K562 (cell line): ENCODE results near the gene FAM200A. TPM values are rescaled to one million over a fixed set of nuclear protein-coding genes. Genes with fewer than 3 reads are reported as not detected.

ENCODE experiments used
- MIER1 ChIP-seq: fragments of 450-650 bp; IDR thresholded peaks from 2 replicates; pipeline ENCODE4 v1.6.1; 2016; ENCODE audit warnings: antibody characterized with exemption, mild to moderate bottlenecking, low read depth
- SP1 ChIP-seq: sonication (generic); formaldehyde crosslinking; IDR thresholded peaks from 2 replicates; pipeline ENCODE4 v1.8.1; 2022; ENCODE audit warnings: mild to moderate bottlenecking, missing genetic modification reagents
- TAL1 ChIP-seq: fragments of 450-650 bp; IDR thresholded peaks from 2 replicates; pipeline ENCODE4 v1.6.1; 2016; ENCODE audit warnings: mild to moderate bottlenecking
- TSC22D4 ChIP-seq: fragments of 450-650 bp; IDR thresholded peaks from 2 replicates; pipeline ENCODE4 v1.6.1; 2016; ENCODE audit warnings: missing genetic modification characterization, missing biosample characterization, control low read depth
- ZNF436 ChIP-seq: fragments of 250-450, 450-650 bp; sonication (Bioruptor Pico); formaldehyde crosslinking; IDR thresholded peaks from 2 replicates; pipeline ENCODE4 v1.7.0; 2020; ENCODE audit warnings: mild to moderate bottlenecking
- polyA plus RNA-seq, 8 experiments: library from polyadenylated mRNA; depleted of rRNA in 4 of 8; stranded (reverse) in 5 of 8; unstranded in 3 of 8; fragments of >200 nt; fragmentation: Nextera tagmentation in 2 of 8; fragmentation: Illumina TruSeq in 1 of 8; extraction: Ambion mirVana in 2 of 8; extraction: Trizol in 1 of 8; gene quantifications; 2 replicates each; pipeline versions ENCODE4 v1.2.1 to v1.2.3, GENCODE V29; 2011 to 2014; ENCODE audit warnings: inconsistent platforms in 1 of 8, missing spikeins in 1 of 8
- total RNA-seq, 7 experiments: library from RNA; depleted of rRNA in 6 of 7; stranded (reverse); fragments of >200 nt in 6 of 7; fragmentation: Illumina TruSeq in 2 of 7; extraction: Trizol in 2 of 7; gene quantifications; 2 replicates each; pipeline versions ENCODE4 v1.2.1 to v1.2.3, GENCODE V29; 2011 to 2021; ENCODE audit warnings: low replicate concordance in 1 of 7
- TF ChIP-seq, protein P1 (sequence below): fragments of 450-650 bp; IDR thresholded peaks from 2 replicates; pipeline ENCODE4 v1.6.1; 2016; ENCODE audit warnings: mild to moderate bottlenecking, moderate library complexity
- TF ChIP-seq, protein P2 (sequence below): sonication (generic); formaldehyde crosslinking; IDR thresholded peaks from 2 replicates; pipeline ENCODE4 v1.8.0; 2022; ENCODE audit warnings: mild to moderate bottlenecking, missing genetic modification reagents
- TF ChIP-seq, protein P3 (sequence below): fragments of 250-450 bp; sonication (Bioruptor Pico); IDR thresholded peaks from 2 replicates; pipeline ENCODE4 v1.4.0; 2020; ENCODE audit warnings: borderline replicate concordance

FAM200A gene
- total and polyA plus RNA-seq, 9 of the 15 experiments (the other 6 are each of a cell fraction or from before 2014, with no cell fraction given), result 3.3 to 11.2 (median 8.3) TPM

DNA sequence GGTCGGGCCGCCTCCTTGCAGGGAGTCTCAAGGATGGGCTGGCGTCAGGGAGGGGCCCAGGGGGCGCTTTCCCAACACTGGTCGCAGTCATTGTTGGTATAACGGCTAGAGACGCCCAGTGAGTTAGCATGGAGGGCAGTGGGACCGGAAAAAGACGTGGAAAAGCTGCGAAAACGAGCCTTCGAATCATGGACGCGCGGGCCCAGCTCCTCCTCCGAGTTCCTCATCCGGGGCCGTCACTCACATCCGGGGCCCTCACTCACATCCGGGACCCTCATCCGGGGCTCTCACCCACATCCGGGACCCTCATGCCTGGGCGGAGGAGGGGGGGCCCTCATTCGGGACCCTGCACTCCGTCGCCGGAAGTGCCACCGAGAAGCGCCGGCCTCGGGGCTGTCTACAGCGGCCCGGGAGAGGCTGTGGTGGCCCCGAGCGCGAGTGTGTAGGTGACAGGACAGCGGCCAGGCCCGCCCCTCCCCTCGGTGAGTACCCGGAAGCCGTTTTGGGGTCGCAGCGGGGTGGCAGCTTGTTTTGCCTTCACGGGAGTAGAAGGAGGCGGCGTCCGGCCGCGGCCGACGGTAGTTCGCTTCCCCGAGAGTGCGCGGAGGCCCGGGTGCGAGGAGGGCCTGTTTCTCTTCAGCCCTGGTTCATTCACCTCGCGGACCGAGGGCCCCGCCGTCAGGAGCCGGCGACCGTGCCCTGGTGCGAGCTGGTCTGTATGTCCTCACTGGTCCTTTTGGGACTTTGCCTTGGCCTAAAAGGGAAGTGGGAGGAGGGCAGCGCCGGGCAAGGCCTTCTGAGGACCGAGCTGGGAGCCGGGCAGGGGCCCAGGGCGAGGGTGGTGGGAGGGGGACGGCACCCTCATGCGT, 6.6 kb upstream of the FAM200A start, which contains the start of gene ZNF655 (continued):
- TF ChIP-seq, protein P1, sequence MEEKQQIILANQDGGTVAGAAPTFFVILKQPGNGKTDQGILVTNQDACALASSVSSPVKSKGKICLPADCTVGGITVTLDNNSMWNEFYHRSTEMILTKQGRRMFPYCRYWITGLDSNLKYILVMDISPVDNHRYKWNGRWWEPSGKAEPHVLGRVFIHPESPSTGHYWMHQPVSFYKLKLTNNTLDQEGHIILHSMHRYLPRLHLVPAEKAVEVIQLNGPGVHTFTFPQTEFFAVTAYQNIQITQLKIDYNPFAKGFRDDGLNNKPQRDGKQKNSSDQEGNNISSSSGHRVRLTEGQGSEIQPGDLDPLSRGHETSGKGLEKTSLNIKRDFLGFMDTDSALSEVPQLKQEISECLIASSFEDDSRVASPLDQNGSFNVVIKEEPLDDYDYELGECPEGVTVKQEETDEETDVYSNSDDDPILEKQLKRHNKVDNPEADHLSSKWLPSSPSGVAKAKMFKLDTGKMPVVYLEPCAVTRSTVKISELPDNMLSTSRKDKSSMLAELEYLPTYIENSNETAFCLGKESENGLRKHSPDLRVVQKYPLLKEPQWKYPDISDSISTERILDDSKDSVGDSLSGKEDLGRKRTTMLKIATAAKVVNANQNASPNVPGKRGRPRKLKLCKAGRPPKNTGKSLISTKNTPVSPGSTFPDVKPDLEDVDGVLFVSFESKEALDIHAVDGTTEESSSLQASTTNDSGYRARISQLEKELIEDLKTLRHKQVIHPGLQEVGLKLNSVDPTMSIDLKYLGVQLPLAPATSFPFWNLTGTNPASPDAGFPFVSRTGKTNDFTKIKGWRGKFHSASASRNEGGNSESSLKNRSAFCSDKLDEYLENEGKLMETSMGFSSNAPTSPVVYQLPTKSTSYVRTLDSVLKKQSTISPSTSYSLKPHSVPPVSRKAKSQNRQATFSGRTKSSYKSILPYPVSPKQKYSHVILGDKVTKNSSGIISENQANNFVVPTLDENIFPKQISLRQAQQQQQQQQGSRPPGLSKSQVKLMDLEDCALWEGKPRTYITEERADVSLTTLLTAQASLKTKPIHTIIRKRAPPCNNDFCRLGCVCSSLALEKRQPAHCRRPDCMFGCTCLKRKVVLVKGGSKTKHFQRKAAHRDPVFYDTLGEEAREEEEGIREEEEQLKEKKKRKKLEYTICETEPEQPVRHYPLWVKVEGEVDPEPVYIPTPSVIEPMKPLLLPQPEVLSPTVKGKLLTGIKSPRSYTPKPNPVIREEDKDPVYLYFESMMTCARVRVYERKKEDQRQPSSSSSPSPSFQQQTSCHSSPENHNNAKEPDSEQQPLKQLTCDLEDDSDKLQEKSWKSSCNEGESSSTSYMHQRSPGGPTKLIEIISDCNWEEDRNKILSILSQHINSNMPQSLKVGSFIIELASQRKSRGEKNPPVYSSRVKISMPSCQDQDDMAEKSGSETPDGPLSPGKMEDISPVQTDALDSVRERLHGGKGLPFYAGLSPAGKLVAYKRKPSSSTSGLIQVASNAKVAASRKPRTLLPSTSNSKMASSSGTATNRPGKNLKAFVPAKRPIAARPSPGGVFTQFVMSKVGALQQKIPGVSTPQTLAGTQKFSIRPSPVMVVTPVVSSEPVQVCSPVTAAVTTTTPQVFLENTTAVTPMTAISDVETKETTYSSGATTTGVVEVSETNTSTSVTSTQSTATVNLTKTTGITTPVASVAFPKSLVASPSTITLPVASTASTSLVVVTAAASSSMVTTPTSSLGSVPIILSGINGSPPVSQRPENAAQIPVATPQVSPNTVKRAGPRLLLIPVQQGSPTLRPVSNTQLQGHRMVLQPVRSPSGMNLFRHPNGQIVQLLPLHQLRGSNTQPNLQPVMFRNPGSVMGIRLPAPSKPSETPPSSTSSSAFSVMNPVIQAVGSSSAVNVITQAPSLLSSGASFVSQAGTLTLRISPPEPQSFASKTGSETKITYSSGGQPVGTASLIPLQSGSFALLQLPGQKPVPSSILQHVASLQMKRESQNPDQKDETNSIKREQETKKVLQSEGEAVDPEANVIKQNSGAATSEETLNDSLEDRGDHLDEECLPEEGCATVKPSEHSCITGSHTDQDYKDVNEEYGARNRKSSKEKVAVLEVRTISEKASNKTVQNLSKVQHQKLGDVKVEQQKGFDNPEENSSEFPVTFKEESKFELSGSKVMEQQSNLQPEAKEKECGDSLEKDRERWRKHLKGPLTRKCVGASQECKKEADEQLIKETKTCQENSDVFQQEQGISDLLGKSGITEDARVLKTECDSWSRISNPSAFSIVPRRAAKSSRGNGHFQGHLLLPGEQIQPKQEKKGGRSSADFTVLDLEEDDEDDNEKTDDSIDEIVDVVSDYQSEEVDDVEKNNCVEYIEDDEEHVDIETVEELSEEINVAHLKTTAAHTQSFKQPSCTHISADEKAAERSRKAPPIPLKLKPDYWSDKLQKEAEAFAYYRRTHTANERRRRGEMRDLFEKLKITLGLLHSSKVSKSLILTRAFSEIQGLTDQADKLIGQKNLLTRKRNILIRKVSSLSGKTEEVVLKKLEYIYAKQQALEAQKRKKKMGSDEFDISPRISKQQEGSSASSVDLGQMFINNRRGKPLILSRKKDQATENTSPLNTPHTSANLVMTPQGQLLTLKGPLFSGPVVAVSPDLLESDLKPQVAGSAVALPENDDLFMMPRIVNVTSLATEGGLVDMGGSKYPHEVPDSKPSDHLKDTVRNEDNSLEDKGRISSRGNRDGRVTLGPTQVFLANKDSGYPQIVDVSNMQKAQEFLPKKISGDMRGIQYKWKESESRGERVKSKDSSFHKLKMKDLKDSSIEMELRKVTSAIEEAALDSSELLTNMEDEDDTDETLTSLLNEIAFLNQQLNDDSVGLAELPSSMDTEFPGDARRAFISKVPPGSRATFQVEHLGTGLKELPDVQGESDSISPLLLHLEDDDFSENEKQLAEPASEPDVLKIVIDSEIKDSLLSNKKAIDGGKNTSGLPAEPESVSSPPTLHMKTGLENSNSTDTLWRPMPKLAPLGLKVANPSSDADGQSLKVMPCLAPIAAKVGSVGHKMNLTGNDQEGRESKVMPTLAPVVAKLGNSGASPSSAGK, result peak; percentile 86
- TF ChIP-seq TAL1 (no peak), SP1 (0 out of 2 replicates have a peak, but pooled peaks have one; percentile 30), ZNF436 (CRISPR knock-in tag) (no peak), MIER1 (peak; percentile 20; the same call in 1 of the 2 replicates), TSC22D4 (tag) (no peak)
- TF ChIP-seq, protein P2, sequence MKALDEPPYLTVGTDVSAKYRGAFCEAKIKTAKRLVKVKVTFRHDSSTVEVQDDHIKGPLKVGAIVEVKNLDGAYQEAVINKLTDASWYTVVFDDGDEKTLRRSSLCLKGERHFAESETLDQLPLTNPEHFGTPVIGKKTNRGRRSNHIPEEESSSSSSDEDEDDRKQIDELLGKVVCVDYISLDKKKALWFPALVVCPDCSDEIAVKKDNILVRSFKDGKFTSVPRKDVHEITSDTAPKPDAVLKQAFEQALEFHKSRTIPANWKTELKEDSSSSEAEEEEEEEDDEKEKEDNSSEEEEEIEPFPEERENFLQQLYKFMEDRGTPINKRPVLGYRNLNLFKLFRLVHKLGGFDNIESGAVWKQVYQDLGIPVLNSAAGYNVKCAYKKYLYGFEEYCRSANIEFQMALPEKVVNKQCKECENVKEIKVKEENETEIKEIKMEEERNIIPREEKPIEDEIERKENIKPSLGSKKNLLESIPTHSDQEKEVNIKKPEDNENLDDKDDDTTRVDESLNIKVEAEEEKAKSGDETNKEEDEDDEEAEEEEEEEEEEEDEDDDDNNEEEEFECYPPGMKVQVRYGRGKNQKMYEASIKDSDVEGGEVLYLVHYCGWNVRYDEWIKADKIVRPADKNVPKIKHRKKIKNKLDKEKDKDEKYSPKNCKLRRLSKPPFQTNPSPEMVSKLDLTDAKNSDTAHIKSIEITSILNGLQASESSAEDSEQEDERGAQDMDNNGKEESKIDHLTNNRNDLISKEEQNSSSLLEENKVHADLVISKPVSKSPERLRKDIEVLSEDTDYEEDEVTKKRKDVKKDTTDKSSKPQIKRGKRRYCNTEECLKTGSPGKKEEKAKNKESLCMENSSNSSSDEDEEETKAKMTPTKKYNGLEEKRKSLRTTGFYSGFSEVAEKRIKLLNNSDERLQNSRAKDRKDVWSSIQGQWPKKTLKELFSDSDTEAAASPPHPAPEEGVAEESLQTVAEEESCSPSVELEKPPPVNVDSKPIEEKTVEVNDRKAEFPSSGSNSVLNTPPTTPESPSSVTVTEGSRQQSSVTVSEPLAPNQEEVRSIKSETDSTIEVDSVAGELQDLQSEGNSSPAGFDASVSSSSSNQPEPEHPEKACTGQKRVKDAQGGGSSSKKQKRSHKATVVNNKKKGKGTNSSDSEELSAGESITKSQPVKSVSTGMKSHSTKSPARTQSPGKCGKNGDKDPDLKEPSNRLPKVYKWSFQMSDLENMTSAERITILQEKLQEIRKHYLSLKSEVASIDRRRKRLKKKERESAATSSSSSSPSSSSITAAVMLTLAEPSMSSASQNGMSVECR (CRISPR knock-in tag), result peak; percentile 74
- TF ChIP-seq, protein P3, sequence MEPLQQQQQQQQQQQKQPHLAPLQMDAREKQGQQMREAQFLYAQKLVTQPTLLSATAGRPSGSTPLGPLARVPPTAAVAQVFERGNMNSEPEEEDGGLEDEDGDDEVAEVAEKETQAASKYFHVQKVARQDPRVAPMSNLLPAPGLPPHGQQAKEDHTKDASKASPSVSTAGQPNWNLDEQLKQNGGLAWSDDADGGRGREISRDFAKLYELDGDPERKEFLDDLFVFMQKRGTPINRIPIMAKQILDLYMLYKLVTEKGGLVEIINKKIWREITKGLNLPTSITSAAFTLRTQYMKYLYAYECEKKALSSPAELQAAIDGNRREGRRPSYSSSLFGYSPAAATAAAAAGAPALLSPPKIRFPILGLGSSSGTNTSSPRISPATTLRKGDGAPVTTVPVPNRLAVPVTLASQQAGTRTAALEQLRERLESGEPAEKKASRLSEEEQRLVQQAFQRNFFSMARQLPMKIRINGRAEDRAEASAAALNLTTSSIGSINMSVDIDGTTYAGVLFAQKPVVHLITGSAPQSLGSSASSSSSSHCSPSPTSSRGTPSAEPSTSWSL (CRISPR knock-in tag), result no peak
